Measurements from ENCODE around the gene APAF1.

DNA sequence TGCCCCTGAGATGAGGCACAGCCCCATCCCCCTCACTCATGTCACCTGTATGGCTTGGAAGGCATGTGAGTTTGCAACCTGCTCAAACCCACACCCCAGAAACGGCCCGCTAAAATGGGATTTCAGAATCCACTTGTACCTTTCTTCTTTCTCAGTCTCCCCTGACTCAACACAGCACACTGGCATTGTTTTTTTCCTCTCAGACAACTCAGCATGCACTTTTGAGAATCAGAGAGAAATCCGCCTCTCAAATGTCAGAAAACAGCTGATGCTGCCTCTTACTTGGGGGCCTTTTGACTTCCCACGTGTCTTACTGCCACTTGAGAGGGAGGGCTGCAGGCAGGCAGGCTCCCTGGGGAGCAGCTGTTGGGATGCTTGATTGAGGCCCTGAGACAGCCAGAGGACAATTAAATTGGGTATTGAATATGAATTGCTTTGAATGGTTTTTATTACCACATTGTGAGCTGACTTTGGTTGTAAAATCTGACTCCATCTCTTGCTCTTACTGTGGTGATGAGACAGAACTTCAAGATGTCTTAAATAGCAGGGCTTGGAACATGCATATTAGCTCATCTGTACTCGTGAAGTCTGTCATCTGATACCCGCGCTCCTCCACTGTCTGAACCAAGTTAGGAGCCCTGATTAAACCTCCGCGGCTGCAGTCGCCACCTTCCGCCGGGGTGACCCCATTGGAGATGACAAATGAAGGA lies 96.6 kb downstream of the APAF1 start:
- TF ChIP-seq ZNF76 (tag by site-specific recombination; IDR thresholded peaks at IDR 0.05; ENCODE audit: borderline replicate concordance, low read depth), result no peak
- TF ChIP-seq, protein P1, sequence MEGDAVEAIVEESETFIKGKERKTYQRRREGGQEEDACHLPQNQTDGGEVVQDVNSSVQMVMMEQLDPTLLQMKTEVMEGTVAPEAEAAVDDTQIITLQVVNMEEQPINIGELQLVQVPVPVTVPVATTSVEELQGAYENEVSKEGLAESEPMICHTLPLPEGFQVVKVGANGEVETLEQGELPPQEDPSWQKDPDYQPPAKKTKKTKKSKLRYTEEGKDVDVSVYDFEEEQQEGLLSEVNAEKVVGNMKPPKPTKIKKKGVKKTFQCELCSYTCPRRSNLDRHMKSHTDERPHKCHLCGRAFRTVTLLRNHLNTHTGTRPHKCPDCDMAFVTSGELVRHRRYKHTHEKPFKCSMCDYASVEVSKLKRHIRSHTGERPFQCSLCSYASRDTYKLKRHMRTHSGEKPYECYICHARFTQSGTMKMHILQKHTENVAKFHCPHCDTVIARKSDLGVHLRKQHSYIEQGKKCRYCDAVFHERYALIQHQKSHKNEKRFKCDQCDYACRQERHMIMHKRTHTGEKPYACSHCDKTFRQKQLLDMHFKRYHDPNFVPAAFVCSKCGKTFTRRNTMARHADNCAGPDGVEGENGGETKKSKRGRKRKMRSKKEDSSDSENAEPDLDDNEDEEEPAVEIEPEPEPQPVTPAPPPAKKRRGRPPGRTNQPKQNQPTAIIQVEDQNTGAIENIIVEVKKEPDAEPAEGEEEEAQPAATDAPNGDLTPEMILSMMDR (tag by site-specific recombination; IDR thresholded peaks at IDR 0.05), result no peak
- TF ChIP-seq, protein P2, sequence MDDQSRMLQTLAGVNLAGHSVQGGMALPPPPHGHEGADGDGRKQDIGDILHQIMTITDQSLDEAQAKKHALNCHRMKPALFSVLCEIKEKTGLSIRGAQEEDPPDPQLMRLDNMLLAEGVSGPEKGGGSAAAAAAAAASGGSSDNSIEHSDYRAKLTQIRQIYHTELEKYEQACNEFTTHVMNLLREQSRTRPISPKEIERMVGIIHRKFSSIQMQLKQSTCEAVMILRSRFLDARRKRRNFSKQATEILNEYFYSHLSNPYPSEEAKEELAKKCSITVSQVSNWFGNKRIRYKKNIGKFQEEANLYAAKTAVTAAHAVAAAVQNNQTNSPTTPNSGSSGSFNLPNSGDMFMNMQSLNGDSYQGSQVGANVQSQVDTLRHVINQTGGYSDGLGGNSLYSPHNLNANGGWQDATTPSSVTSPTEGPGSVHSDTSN (CRISPR knock-in tag; IDR thresholded peaks at IDR 0.05), result no peak
- TF ChIP-seq, protein P3, sequence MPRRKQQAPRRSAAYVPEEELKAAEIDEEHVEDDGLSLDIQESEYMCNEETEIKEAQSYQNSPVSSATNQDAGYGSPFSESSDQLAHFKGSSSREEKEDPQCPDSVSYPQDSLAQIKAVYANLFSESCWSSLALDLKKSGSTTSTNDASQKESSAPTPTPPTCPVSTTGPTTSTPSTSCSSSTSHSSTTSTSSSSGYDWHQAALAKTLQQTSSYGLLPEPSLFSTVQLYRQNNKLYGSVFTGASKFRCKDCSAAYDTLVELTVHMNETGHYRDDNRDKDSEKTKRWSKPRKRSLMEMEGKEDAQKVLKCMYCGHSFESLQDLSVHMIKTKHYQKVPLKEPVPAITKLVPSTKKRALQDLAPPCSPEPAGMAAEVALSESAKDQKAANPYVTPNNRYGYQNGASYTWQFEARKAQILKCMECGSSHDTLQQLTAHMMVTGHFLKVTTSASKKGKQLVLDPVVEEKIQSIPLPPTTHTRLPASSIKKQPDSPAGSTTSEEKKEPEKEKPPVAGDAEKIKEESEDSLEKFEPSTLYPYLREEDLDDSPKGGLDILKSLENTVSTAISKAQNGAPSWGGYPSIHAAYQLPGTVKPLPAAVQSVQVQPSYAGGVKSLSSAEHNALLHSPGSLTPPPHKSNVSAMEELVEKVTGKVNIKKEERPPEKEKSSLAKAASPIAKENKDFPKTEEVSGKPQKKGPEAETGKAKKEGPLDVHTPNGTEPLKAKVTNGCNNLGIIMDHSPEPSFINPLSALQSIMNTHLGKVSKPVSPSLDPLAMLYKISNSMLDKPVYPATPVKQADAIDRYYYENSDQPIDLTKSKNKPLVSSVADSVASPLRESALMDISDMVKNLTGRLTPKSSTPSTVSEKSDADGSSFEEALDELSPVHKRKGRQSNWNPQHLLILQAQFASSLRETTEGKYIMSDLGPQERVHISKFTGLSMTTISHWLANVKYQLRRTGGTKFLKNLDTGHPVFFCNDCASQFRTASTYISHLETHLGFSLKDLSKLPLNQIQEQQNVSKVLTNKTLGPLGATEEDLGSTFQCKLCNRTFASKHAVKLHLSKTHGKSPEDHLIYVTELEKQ (tag by site-specific recombination; IDR thresholded peaks at IDR 0.05; ENCODE audit: borderline replicate concordance), result peak; percentile 60; the same call in 1 of the 2 replicates
- TF ChIP-seq, protein P4, sequence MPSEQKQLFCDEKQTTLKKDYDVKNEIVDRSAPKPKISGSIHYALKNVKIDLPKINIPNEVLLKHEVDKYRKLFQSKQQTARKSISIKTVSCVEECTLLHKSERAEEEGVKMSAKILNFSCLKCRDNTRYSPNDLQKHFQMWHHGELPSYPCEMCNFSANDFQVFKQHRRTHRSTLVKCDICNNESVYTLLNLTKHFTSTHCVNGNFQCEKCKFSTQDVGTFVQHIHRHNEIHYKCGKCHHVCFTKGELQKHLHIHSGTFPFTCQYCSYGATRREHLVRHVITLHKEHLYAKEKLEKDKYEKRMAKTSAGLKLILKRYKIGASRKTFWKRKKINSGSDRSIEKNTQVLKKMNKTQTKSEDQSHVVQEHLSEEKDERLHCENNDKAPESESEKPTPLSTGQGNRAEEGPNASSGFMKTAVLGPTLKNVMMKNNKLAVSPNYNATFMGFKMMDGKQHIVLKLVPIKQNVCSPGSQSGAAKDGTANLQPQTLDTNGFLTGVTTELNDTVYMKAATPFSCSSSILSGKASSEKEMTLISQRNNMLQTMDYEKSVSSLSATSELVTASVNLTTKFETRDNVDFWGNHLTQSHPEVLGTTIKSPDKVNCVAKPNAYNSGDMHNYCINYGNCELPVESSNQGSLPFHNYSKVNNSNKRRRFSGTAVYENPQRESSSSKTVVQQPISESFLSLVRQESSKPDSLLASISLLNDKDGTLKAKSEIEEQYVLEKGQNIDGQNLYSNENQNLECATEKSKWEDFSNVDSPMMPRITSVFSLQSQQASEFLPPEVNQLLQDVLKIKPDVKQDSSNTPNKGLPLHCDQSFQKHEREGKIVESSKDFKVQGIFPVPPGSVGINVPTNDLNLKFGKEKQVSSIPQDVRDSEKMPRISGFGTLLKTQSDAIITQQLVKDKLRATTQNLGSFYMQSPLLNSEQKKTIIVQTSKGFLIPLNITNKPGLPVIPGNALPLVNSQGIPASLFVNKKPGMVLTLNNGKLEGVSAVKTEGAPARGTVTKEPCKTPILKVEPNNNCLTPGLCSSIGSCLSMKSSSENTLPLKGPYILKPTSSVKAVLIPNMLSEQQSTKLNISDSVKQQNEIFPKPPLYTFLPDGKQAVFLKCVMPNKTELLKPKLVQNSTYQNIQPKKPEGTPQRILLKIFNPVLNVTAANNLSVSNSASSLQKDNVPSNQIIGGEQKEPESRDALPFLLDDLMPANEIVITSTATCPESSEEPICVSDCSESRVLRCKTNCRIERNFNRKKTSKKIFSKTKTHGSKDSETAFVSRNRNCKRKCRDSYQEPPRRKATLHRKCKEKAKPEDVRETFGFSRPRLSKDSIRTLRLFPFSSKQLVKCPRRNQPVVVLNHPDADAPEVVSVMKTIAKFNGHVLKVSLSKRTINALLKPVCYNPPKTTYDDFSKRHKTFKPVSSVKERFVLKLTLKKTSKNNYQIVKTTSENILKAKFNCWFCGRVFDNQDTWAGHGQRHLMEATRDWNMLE (tag by site-specific recombination; conservative IDR thresholded peaks at IDR 0.05; ENCODE audit: low read depth), result no peak
- TF ChIP-seq ZNF416 (tag by site-specific recombination; IDR thresholded peaks at IDR 0.05), result no peak
- TF ChIP-seq ZNF10 (tag by site-specific recombination; IDR thresholded peaks at IDR 0.05), result peak; percentile 53; the same call in 1 of the 2 replicates
- TF ChIP-seq ZNF510 (tag by site-specific recombination; IDR thresholded peaks at IDR 0.05; ENCODE audit: insufficient replicate concordance), result no peak
- TF ChIP-seq, protein P5, sequence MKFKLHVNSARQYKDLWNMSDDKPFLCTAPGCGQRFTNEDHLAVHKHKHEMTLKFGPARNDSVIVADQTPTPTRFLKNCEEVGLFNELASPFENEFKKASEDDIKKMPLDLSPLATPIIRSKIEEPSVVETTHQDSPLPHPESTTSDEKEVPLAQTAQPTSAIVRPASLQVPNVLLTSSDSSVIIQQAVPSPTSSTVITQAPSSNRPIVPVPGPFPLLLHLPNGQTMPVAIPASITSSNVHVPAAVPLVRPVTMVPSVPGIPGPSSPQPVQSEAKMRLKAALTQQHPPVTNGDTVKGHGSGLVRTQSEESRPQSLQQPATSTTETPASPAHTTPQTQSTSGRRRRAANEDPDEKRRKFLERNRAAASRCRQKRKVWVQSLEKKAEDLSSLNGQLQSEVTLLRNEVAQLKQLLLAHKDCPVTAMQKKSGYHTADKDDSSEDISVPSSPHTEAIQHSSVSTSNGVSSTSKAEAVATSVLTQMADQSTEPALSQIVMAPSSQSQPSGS (tag by site-specific recombination; IDR thresholded peaks at IDR 0.05; ENCODE audit: low read depth), result peak; percentile 41; the same call in 1 of the 2 replicates
- TF ChIP-seq ZNF658 (tag by site-specific recombination; IDR thresholded peaks at IDR 0.05), result no peak
- no peak for TF ChIP-seq ZNF549 (tag by site-specific recombination; IDR thresholded peaks at IDR 0.05)
- TF ChIP-seq, protein P6, sequence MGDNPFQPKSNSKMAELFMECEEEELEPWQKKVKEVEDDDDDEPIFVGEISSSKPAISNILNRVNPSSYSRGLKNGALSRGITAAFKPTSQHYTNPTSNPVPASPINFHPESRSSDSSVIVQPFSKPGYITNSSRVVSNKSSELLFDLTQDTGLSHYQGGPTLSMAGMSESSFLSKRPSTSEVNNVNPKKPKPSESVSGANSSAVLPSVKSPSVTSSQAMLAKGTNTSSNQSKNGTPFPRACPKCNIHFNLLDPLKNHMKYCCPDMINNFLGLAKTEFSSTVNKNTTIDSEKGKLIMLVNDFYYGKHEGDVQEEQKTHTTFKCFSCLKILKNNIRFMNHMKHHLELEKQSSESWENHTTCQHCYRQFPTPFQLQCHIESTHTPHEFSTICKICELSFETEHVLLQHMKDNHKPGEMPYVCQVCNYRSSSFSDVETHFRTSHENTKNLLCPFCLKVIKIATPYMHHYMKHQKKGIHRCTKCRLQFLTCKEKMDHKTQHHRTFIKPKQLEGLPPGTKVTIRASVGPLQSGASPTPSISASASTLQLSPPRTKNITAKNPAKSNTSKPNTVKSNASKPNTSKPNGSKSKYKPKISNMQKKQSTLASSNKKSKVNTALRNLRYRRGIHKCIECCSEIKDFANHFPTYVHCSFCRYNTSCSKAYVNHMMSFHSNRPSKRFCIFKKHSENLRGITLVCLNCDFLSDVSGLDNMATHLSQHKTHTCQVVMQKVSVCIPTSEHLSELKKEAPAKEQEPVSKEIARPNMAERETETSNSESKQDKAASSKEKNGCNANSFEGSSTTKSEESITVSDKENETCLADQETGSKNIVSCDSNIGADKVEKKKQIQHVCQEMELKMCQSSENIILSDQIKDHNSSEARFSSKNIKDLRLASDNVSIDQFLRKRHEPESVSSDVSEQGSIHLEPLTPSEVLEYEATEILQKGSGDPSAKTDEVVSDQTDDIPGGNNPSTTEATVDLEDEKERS (tag by site-specific recombination; IDR thresholded peaks at IDR 0.05), result no peak
